Activated CD8-positive, alpha-beta memory T cell treated with anti-CD3 and anti-CD28 coated beads, Interleukin-2, amount 10 ng/mL, durations not matched to agents 7 days and 5 days (primary cell): ENCODE measurements around the gene ADGRL3. TPM values are rescaled to one million over a fixed set of nuclear protein-coding genes. Genes with fewer than 3 reads are reported as not detected.

Experiments
- ATAC-seq: fragments of 150-1000 bp; cut with Tn5 transposase; one replicate; pipeline ENCODE4 v1.10.0; 2021; ENCODE audit warnings: moderate library complexity
- CTCF ChIA-PET: fragments of 350-600 bp; sonication (Branson Sonifier 250); formaldehyde crosslinking; loops from one replicate; lab custom pipeline; 2021; ENCODE audit warnings: antibody characterized with exemption; lab: Charles Lee
- DNase-seq: peaks from one replicate; pipeline ENCODE4 v3.0.0-alpha.2; 2020
- H3K27ac Mint-ChIP-seq: one replicate; pipeline ENCODE4 v1.8.0; 2021; ENCODE audit warnings: mild to moderate bottlenecking, mixed read lengths
- H3K27me3 Mint-ChIP-seq: one replicate; pipeline ENCODE4 v1.8.0; 2021; ENCODE audit warnings: mixed read lengths
- H3K36me3 Mint-ChIP-seq: one replicate; pipeline ENCODE4 v1.8.0; 2021; ENCODE audit warnings: mild to moderate bottlenecking, mixed read lengths
- H3K4me1 Mint-ChIP-seq: one replicate; pipeline ENCODE4 v1.8.0; 2021; ENCODE audit warnings: mixed read lengths
- H3K4me3 Mint-ChIP-seq: one replicate; pipeline ENCODE4 v1.8.0; 2021; ENCODE audit warnings: mild to moderate bottlenecking, moderate library complexity, mixed read lengths
- H3K9me3 Mint-ChIP-seq: one replicate; pipeline ENCODE4 v1.8.0; 2022; ENCODE audit warnings: low read depth, mixed read lengths
- total RNA-seq, 2 experiments: library from RNA; stranded (reverse); gene quantifications; one replicate each; pipeline ENCODE4 v1.2.3, GENCODE V29; 2021

The ADGRL3 gene
- total RNA-seq, 2 experiments from 2014 or later: not detected

GRCh38 chr4:61997831-61998230 lies 797.7 kb downstream of the ADGRL3 start:
- CTCF ChIA-PET: no interaction called here
- H3K9me3 Mint-ChIP-seq: peaks cover 11% of the 10 kb centered on the region
- H3K36me3 Mint-ChIP-seq: no peaks in the 10 kb centered on the region
- no peak for ATAC-seq
- no peak overlapping the region for H3K4me3 Mint-ChIP-seq
- no peaks in the 10 kb centered on the region for H3K4me1 Mint-ChIP-seq
- no peaks in the 10 kb centered on the region for H3K27me3 Mint-ChIP-seq
- H3K27ac Mint-ChIP-seq: no peak overlapping the region
- DNase-seq: no peak

- H3K4me3 Mint-ChIP-seq: no peak overlapping the region
- no peak for ATAC-seq
- no peaks in the 10 kb centered on the region for H3K36me3 Mint-ChIP-seq
- no peak for DNase-seq
- no peak overlapping the region for H3K27ac Mint-ChIP-seq
- CTCF ChIA-PET: no interaction called here
- H3K27me3 Mint-ChIP-seq: no peaks in the 10 kb centered on the region
- peaks cover 14% of the 10 kb centered on the region for H3K9me3 Mint-ChIP-seq
- no peaks in the 10 kb centered on the region for H3K4me1 Mint-ChIP-seq
Measured at GRCh38 chr4:62003695-62004094, 803.6 kb downstream of the ADGRL3 start.

- H3K4me1 Mint-ChIP-seq: no peaks in the 10 kb centered on the region
- H3K4me3 Mint-ChIP-seq: no peak overlapping the region
- H3K27me3 Mint-ChIP-seq: no peaks in the 10 kb centered on the region
- ATAC-seq (no peak), DNase-seq (no peak)
- CTCF ChIA-PET: no interaction called here
- H3K36me3 Mint-ChIP-seq: no peaks in the 10 kb centered on the region
- peaks cover 14% of the 10 kb centered on the region for H3K9me3 Mint-ChIP-seq
- no peak overlapping the region for H3K27ac Mint-ChIP-seq
Measured at GRCh38 chr4:62004881-62005280, 804.8 kb downstream of the ADGRL3 start.

- no peaks in the 10 kb centered on the region for H3K27me3 Mint-ChIP-seq
- CTCF ChIA-PET: no interaction called here
- H3K4me1 Mint-ChIP-seq: no peaks in the 10 kb centered on the region
- no peak overlapping the region for H3K4me3 Mint-ChIP-seq
- no peak for DNase-seq
- ATAC-seq: no peak
- no peak overlapping the region for H3K27ac Mint-ChIP-seq
- H3K36me3 Mint-ChIP-seq: no peaks in the 10 kb centered on the region
- H3K9me3 Mint-ChIP-seq: peaks cover 13% of the 10 kb centered on the region
Measured at GRCh38 chr4:62006108-62006507, 806.0 kb downstream of the ADGRL3 start.

- no peak overlapping the region for H3K27ac Mint-ChIP-seq
- DNase-seq (no peak), ATAC-seq (no peak)
- CTCF ChIA-PET: no interaction called here
- no peaks in the 10 kb centered on the region for H3K4me1 Mint-ChIP-seq
- H3K4me3 Mint-ChIP-seq: no peak overlapping the region
- no peaks in the 10 kb centered on the region for H3K27me3 Mint-ChIP-seq
- peaks cover 18% of the 10 kb centered on the region for H3K9me3 Mint-ChIP-seq
- no peaks in the 10 kb centered on the region for H3K36me3 Mint-ChIP-seq
Measured at GRCh38 chr4:62015043-62015739, 815.1 kb downstream of the ADGRL3 start.

- Mint-ChIP-seq H3K4me1 (no peaks in the 10 kb centered on the region), H3K27ac (no peak overlapping the region), H3K4me3 (no peak overlapping the region), H3K9me3 (peaks cover 15% of the 10 kb centered on the region), H3K27me3 (no peaks in the 10 kb centered on the region), H3K36me3 (no peaks in the 10 kb centered on the region)
- no peak for ATAC-seq
- DNase-seq: no peak
- CTCF ChIA-PET: no interaction called here
Measured at GRCh38 chr4:62018537-62018936, 818.4 kb downstream of the ADGRL3 start.

- DNase-seq (no peak), ATAC-seq (no peak)
- Mint-ChIP-seq H3K27me3 (no peaks in the 10 kb centered on the region), H3K4me3 (no peak overlapping the region), H3K36me3 (no peaks in the 10 kb centered on the region), H3K27ac (no peak overlapping the region), H3K4me1 (no peaks in the 10 kb centered on the region), H3K9me3 (peaks cover 6% of the 10 kb centered on the region)
- CTCF ChIA-PET: no interaction called here
Measured at GRCh38 chr4:62023633-62024032, 823.5 kb downstream of the ADGRL3 start.

GRCh38 chr4:62028745-62029144 lies 828.6 kb downstream of the ADGRL3 start:
- no peak overlapping the region for H3K27ac Mint-ChIP-seq
- no peak for ATAC-seq
- no peaks in the 10 kb centered on the region for H3K36me3 Mint-ChIP-seq
- CTCF ChIA-PET: no interaction called here
- no peaks in the 10 kb centered on the region for H3K27me3 Mint-ChIP-seq
- no peak for DNase-seq
- no peaks in the 10 kb centered on the region for H3K4me1 Mint-ChIP-seq
- no peak overlapping the region for H3K4me3 Mint-ChIP-seq
- H3K9me3 Mint-ChIP-seq: peaks cover 7% of the 10 kb centered on the region

GRCh38 chr4:62030958-62031357 lies 830.8 kb downstream of the ADGRL3 start:
- DNase-seq: no peak
- H3K27me3 Mint-ChIP-seq: no peaks in the 10 kb centered on the region
- ATAC-seq: no peak
- peaks cover 7% of the 10 kb centered on the region for H3K9me3 Mint-ChIP-seq
- H3K4me1 Mint-ChIP-seq: no peaks in the 10 kb centered on the region
- no peak overlapping the region for H3K27ac Mint-ChIP-seq
- CTCF ChIA-PET: no interaction called here
- no peaks in the 10 kb centered on the region for H3K36me3 Mint-ChIP-seq
- no peak overlapping the region for H3K4me3 Mint-ChIP-seq

GRCh38 chr4:62037571-62037970 lies 837.4 kb downstream of the ADGRL3 start:
- no peak for ATAC-seq
- no peak for DNase-seq
- Mint-ChIP-seq H3K36me3 (no peaks in the 10 kb centered on the region), H3K4me3 (no peak overlapping the region), H3K9me3 (peaks cover 10% of the 10 kb centered on the region), H3K4me1 (no peaks in the 10 kb centered on the region), H3K27me3 (no peaks in the 10 kb centered on the region), H3K27ac (no peak overlapping the region)
- CTCF ChIA-PET: no interaction called here

GRCh38 chr4:62051332-62051731 lies 851.2 kb downstream of the ADGRL3 start:
- CTCF ChIA-PET: no interaction called here
- no peaks in the 10 kb centered on the region for H3K27me3 Mint-ChIP-seq
- H3K4me1 Mint-ChIP-seq: no peaks in the 10 kb centered on the region

GRCh38 chr4:62053974-62054373 lies 853.8 kb downstream of the ADGRL3 start:
- no peak overlapping the region for H3K4me3 Mint-ChIP-seq
- H3K27me3 Mint-ChIP-seq: no peaks in the 10 kb centered on the region
- ATAC-seq (no peak), DNase-seq (no peak)
- no peaks in the 10 kb centered on the region for H3K4me1 Mint-ChIP-seq
- H3K36me3 Mint-ChIP-seq: no peaks in the 10 kb centered on the region
- peaks cover 4% of the 10 kb centered on the region for H3K9me3 Mint-ChIP-seq
- CTCF ChIA-PET: no interaction called here
- no peak overlapping the region for H3K27ac Mint-ChIP-seq

More at GRCh38 chr4:62051332-62051731, 851.2 kb downstream of the ADGRL3 start:
- H3K9me3 Mint-ChIP-seq: no peaks in the 10 kb centered on the region
- no peaks in the 10 kb centered on the region for H3K36me3 Mint-ChIP-seq
- H3K4me3 Mint-ChIP-seq: no peak overlapping the region
- no peak for DNase-seq
- H3K27ac Mint-ChIP-seq: no peak overlapping the region
- no peak for ATAC-seq

GRCh38 chr4:62057031-62057430 lies 856.9 kb downstream of the ADGRL3 start:
- H3K9me3 Mint-ChIP-seq: peaks cover 4% of the 10 kb centered on the region
- CTCF ChIA-PET: no interaction called here
- H3K27ac Mint-ChIP-seq: no peak overlapping the region
- no peak overlapping the region for H3K4me3 Mint-ChIP-seq
- H3K36me3 Mint-ChIP-seq: no peaks in the 10 kb centered on the region
- H3K4me1 Mint-ChIP-seq: no peaks in the 10 kb centered on the region
- DNase-seq: no peak
- no peak for ATAC-seq
- no peaks in the 10 kb centered on the region for H3K27me3 Mint-ChIP-seq

- Mint-ChIP-seq H3K36me3 (no peaks in the 10 kb centered on the region), H3K9me3 (peaks cover 6% of the 10 kb centered on the region), H3K4me3 (no peak overlapping the region), H3K4me1 (no peaks in the 10 kb centered on the region), H3K27me3 (no peaks in the 10 kb centered on the region), H3K27ac (no peak overlapping the region)
- DNase-seq: no peak
- CTCF ChIA-PET: no interaction called here
- ATAC-seq: no peak
Measured at GRCh38 chr4:62058571-62058970, 858.4 kb downstream of the ADGRL3 start.
